WI38 (cell line): ENCODE measurements around the gene TMEM141.
"Not testable (repeated sequence)": the region's sequence is repeated elsewhere in the genome, so short reads cannot be mapped to it uniquely, and the experiment has no call there.

Experiments
- H3K4me3 ChIP-seq: 2 replicates; pipeline ENCODE4 v1.5.1; 2011; ENCODE audit warnings: low read depth, mild to moderate bottlenecking, control low read depth, low read length
- CTCF ChIP-seq: IDR thresholded peaks from 2 replicates; pipeline ENCODE4 v1.5.1; 2012; ENCODE audit warnings: low read depth, mild to moderate bottlenecking, control low read depth, low read length

The TMEM141 gene

GRCh38 chr9:136828474-136829140, 37.5 kb downstream of the TMEM141 start:
- no peak for TF ChIP-seq CTCF

GRCh38 chr9:136829412-136829811, 38.3 kb downstream of the TMEM141 start:
- no peak for TF ChIP-seq CTCF
- no peak overlapping the region for H3K4me3 ChIP-seq

More at GRCh38 chr9:136828474-136829140, 37.5 kb downstream of the TMEM141 start:
- no peak overlapping the region for H3K4me3 ChIP-seq

- no peak for TF ChIP-seq CTCF
- no peak overlapping the region for H3K4me3 ChIP-seq
Measured at GRCh38 chr9:136829981-136830885, 39.1 kb downstream of the TMEM141 start.

GRCh38 chr9:136831002-136831719, 40.0 kb downstream of the TMEM141 start:
- no peak for TF ChIP-seq CTCF
- no peak overlapping the region for H3K4me3 ChIP-seq

- H3K4me3 ChIP-seq = no peak overlapping the region
- TF ChIP-seq CTCF = no peak
Measured at GRCh38 chr9:136831720-136832104, 40.6 kb downstream of the TMEM141 start.

- no peak overlapping the region for H3K4me3 ChIP-seq
- TF ChIP-seq CTCF = no peak
Measured at GRCh38 chr9:136832581-136832980, 41.4 kb downstream of the TMEM141 start.

- not testable (repeated sequence) for H3K4me3 ChIP-seq
Measured at GRCh38 chr9:136833381-136834048, 42.4 kb downstream of the TMEM141 start.
